ENCODE data around the gene IRF9. TPM values are rescaled to one million over a fixed set of nuclear protein-coding genes. Genes with fewer than 3 reads are reported as not detected.
A peak's percentile ranks its signal among the peaks of the same experiment; 100 is the strongest.

IRF9 gene
- total RNA-seq, 2 experiments from 2014 or later = 35.1 to 39.1 TPM

DNA sequence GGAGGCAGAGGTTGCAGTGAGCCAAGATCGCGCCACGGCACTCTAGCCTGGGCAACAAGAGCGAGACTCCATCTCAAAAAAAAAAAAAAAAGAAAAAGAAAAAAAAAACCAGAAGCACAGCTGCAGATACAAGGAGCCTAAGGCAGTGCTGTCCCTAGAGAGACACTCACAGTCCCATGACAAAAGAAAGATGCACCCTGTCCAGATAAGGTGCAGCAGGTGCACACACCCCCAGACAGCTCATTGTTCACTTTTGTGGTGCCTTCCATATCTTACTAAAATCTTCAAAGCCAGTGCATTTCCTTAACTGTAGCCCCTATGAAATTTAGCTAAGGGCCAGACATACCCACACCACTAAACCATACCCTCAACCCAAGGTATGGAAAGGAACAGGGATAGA lies 38.6 kb upstream of the IRF9 start:
- H4K20me1 ChIP-seq (ENCODE audit: insufficient read depth, low read length) = no peaks in the 10 kb centered on the region
- H3K9me2 ChIP-seq (ENCODE audit: insufficient read depth, low read length) = no peaks in the 10 kb centered on the region
- H3K4me1 ChIP-seq (ENCODE audit: insufficient read depth, low read length, poor library complexity, severe bottlenecking) = peaks cover 3% of the 10 kb centered on the region
- no peak overlapping the region for H3K4me2 ChIP-seq (ENCODE audit: low read length)
- H2AFZ ChIP-seq (ENCODE audit: low read length) = no peak overlapping the region
- no peak overlapping the region for H3K27ac ChIP-seq (ENCODE audit: low read depth, low read length, poor library complexity, severe bottlenecking)
- no peak for DNase-seq (ENCODE audit: low spot score)
- POLR2A ChIA-PET = interaction anchor here (0.8 kb wide), 1 partner anchor 14 kb away, joined by 3 read pairs; the partner anchor contains the start of gene PSME1
- H3K9me3 ChIP-seq (ENCODE audit: low read length) = no peaks in the 10 kb centered on the region
- TF ChIP-seq, protein P1, sequence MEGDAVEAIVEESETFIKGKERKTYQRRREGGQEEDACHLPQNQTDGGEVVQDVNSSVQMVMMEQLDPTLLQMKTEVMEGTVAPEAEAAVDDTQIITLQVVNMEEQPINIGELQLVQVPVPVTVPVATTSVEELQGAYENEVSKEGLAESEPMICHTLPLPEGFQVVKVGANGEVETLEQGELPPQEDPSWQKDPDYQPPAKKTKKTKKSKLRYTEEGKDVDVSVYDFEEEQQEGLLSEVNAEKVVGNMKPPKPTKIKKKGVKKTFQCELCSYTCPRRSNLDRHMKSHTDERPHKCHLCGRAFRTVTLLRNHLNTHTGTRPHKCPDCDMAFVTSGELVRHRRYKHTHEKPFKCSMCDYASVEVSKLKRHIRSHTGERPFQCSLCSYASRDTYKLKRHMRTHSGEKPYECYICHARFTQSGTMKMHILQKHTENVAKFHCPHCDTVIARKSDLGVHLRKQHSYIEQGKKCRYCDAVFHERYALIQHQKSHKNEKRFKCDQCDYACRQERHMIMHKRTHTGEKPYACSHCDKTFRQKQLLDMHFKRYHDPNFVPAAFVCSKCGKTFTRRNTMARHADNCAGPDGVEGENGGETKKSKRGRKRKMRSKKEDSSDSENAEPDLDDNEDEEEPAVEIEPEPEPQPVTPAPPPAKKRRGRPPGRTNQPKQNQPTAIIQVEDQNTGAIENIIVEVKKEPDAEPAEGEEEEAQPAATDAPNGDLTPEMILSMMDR (conservative IDR thresholded peaks at IDR 0.05; ENCODE audit: low read length) = no peak
- intact Hi-C loops (cut with micrococcal nuclease; ENCODE audit: unreplicated experiment) = no loop called here
- peaks cover 55% of the 10 kb centered on the region for H3K36me3 ChIP-seq (ENCODE audit: insufficient read depth, low read length)
- no peaks in the 10 kb centered on the region for H3K79me2 ChIP-seq (ENCODE audit: insufficient read depth, low read depth, low read length)
- BruUV-seq (replicated peaks) = no TSS peak
- H3K4me3 ChIP-seq (ENCODE audit: low read depth, low read length, poor library complexity, severe bottlenecking) = no peak overlapping the region
- CTCF ChIA-PET (ENCODE audit: unreplicated experiment) = no interaction called here

DNA sequence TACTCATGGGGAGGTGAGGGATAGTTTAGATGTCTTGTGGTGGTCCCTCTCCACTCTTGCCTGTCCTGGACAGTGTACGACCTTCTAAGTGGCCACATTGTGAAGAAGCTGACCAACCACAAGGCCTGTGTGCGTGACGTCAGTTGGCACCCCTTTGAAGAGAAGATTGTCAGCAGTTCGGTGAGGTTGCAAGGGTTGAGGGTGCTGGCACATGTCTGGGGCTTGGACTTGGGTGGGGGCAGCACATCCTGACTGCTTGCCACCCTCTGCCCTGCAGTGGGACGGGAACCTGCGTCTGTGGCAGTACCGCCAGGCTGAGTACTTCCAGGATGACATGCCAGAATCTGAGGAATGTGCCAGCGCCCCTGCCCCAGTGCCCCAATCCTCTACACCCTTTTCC lies 38.2 kb upstream of the IRF9 start:
- no peak overlapping the region for H2AFZ ChIP-seq (ENCODE audit: low read length)
- DNase-seq (ENCODE audit: low spot score) = no peak
- no peaks in the 10 kb centered on the region for H3K79me2 ChIP-seq (ENCODE audit: insufficient read depth, low read depth, low read length)
- peaks cover 8% of the 10 kb centered on the region for H3K4me1 ChIP-seq (ENCODE audit: insufficient read depth, low read length, poor library complexity, severe bottlenecking)
- intact Hi-C loops (cut with micrococcal nuclease; ENCODE audit: unreplicated experiment) = no loop called here
- H3K27ac ChIP-seq (ENCODE audit: low read depth, low read length, poor library complexity, severe bottlenecking) = no peak overlapping the region
- no TSS peak for BruUV-seq (replicated peaks)
- TF ChIP-seq, protein P1 (conservative IDR thresholded peaks at IDR 0.05; ENCODE audit: low read length) = no peak
- no peak for TF ChIP-seq EZH2phosphoT487 (IDR thresholded peaks at IDR 0.05; ENCODE audit: borderline replicate concordance, low read depth, low read length)
- H3K9me2 ChIP-seq (ENCODE audit: insufficient read depth, low read length) = no peaks in the 10 kb centered on the region
- POLR2A ChIA-PET = interaction anchor here (0.7 to 0.8 kb wide), 2 partner anchors 13 to 14 kb away, joined by 3 read pairs; partner anchors contain the start of gene PSME1
- no peaks in the 10 kb centered on the region for H4K20me1 ChIP-seq (ENCODE audit: insufficient read depth, low read length)
- CTCF ChIA-PET (ENCODE audit: unreplicated experiment) = no interaction called here
- no peak overlapping the region for H3K4me3 ChIP-seq (ENCODE audit: low read depth, low read length, poor library complexity, severe bottlenecking)
- H3K4me2 ChIP-seq (ENCODE audit: low read length) = no peak overlapping the region
- peaks cover 50% of the 10 kb centered on the region for H3K36me3 ChIP-seq (ENCODE audit: insufficient read depth, low read length)
- no peaks in the 10 kb centered on the region for H3K9me3 ChIP-seq (ENCODE audit: low read length)

DNA sequence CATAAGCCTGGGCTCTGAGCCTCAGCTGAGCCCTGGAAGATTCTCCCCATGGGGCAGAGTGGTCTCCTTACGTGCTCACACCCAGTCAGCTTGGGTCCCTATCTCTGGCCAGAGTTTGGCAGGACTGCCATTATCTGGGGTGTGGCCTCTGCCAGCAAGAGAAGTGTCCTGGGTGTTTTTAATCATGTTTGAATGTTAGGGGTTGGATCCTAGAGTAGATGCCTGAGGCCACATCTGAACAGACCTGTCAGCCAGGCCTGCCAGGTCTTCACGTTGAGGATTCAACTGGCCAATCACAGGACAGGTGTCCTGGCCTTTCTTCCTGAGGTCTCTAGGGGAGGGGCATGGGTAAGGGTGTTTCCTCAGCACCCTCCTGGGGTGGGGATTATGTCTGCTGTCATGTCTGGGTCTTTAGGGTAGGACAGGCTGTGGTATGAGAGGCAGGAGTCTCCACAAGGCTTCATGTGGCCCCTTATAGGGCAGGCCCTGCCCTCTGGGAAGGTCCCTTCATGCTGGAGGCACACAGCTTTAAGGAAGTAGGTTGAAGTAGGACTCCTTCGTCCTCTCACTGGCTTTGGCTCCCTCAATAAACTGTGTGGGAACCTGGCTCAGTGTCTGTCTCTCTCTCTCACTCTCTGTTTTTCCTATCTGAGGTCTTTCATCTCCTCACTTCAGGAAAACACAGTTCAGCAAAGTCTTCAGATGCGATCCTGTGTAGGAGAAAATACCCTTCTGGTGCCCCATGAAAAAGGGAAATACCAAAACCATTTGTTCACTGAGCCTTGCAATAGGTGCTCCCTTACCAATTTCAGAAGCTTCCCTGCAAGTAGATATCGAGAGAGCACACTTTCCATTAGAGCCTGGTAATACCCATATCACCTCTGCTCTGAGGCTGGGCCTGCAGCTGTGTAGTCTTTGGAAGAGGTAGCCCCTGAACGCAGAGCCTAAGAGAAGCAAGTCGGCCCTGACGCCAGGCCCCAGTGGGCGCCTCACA lies 37.3 kb upstream of the IRF9 start:
- Histone ChIP-seq H3K36me3 (ENCODE audit: insufficient read depth, low read length) (peaks cover 42% of the 10 kb centered on the region), H3K4me1 (ENCODE audit: insufficient read depth, low read length, poor library complexity, severe bottlenecking) (peaks cover 14% of the 10 kb centered on the region), H3K27ac (ENCODE audit: low read depth, low read length, poor library complexity, severe bottlenecking) (no peak overlapping the region), H2AFZ (ENCODE audit: low read length) (no peak overlapping the region), H3K4me3 (ENCODE audit: low read depth, low read length, poor library complexity, severe bottlenecking) (no peak overlapping the region), H3K4me2 (ENCODE audit: low read length) (no peak overlapping the region), H3K9me3 (ENCODE audit: low read length) (no peaks in the 10 kb centered on the region), H3K9me2 (ENCODE audit: insufficient read depth, low read length) (no peaks in the 10 kb centered on the region), H3K79me2 (ENCODE audit: insufficient read depth, low read depth, low read length) (no peaks in the 10 kb centered on the region), H4K20me1 (ENCODE audit: insufficient read depth, low read length) (no peaks in the 10 kb centered on the region)
- TSS peak; percentile 70 for BruUV-seq (replicated peaks)
- no peak for DNase-seq (ENCODE audit: low spot score)
- intact Hi-C loops (cut with micrococcal nuclease; ENCODE audit: unreplicated experiment) = no loop called here
- POLR2A ChIA-PET = interaction anchor here (0.7 to 1.3 kb wide), 3 partner anchors 9 to 15 kb away, joined by 3 to 8 read pairs (median 3); partner anchors contain the start of genes DCAF11, NRL and PSME1
- no peak for TF ChIP-seq EZH2phosphoT487 (IDR thresholded peaks at IDR 0.05; ENCODE audit: borderline replicate concordance, low read depth, low read length)
- TF ChIP-seq, protein P1 (conservative IDR thresholded peaks at IDR 0.05; ENCODE audit: low read length) = no peak
- CTCF ChIA-PET (ENCODE audit: unreplicated experiment) = interaction anchor here (1.4 kb wide), 1 partner anchor 9 kb away, joined by 5 read pairs; the partner anchor contains the start of genes DCAF11 and NRL

Data from OCI-LY7 (cell line).